WTC11 (cell line): Measurements from ENCODE around the gene IZUMO4. TPM values are rescaled to one million over a fixed set of nuclear protein-coding genes. Genes with fewer than 3 reads are reported as not detected.

Experiments used
- ATAC-seq: fragments of 200-7000 bp; cut with Tn5 transposase; 2 replicates; pipeline ENCODE4 v1.10.0; 2021; ENCODE audit warnings: mild to moderate bottlenecking, moderate library complexity
- CTCF ChIA-PET: fragments of 300-600 bp; sonication (Branson Sonifier 250); formaldehyde crosslinking; loops from one replicate; lab custom pipeline; 2021; ENCODE audit warnings: antibody characterized with exemption; lab: Charles Lee
- POLR2A ChIA-PET: fragments of 350-600 bp; sonication (Branson Sonifier 250); formaldehyde crosslinking; loops from one replicate; lab custom pipeline; 2021; ENCODE audit warnings: antibody characterized with exemption; lab: Charles Lee
- DNase-seq: peaks from one replicate; pipeline ENCODE4 v3.0.0; 2021; ENCODE audit warnings: low spot score
- H3K27ac Mint-ChIP-seq: 2 replicates; pipeline ENCODE4 v1.8.0; 2021; ENCODE audit warnings: mixed read lengths
- H3K27me3 Mint-ChIP-seq: 2 replicates; pipeline ENCODE4 v1.8.0; 2021; ENCODE audit warnings: low read depth, mild to moderate bottlenecking, moderate library complexity, mixed read lengths
- H3K36me3 Mint-ChIP-seq: 2 replicates; pipeline ENCODE4 v1.8.0; 2021; ENCODE audit warnings: mixed read lengths
- H3K4me1 Mint-ChIP-seq: 2 replicates; pipeline ENCODE4 v1.8.0; 2022; ENCODE audit warnings: mixed read lengths
- H3K4me3 Mint-ChIP-seq: 2 replicates; pipeline ENCODE4 v1.8.0; 2021; ENCODE audit warnings: mild to moderate bottlenecking, moderate library complexity, mixed read lengths
- H3K9me3 Mint-ChIP-seq: 2 replicates; pipeline ENCODE4 v1.8.0; 2021; ENCODE audit warnings: mixed read lengths
- ATF1 ChIP-seq: sonication (generic); formaldehyde crosslinking; IDR thresholded peaks from 2 replicates; pipeline ENCODE4 v1.8.1; 2023; ENCODE audit warnings: mild to moderate bottlenecking, moderate library complexity, missing genetic modification reagents
- EMX1 ChIP-seq: fragments of 250-450 bp; sonication (Bioruptor Pico); IDR thresholded peaks from 2 replicates; pipeline ENCODE4 v1.8.0; 2021; ENCODE audit warnings: mild to moderate bottlenecking
- FOXP1 ChIP-seq: sonication (generic); formaldehyde crosslinking; IDR thresholded peaks from 2 replicates; pipeline ENCODE4 v1.8.0; 2022; ENCODE audit warnings: missing genetic modification reagents, mild to moderate bottlenecking, moderate library complexity, borderline replicate concordance
- GRHL2 ChIP-seq: fragments of 250-450 bp; sonication (Bioruptor Pico); IDR thresholded peaks from 2 replicates; pipeline ENCODE4 v1.8.0; 2022; ENCODE audit warnings: mild to moderate bottlenecking, moderate library complexity; ENCODE audit not compliant: insufficient replicate concordance, severe bottlenecking
- JAZF1 ChIP-seq: fragments of 250-450 bp; sonication (Bioruptor Pico); IDR thresholded peaks from 2 replicates; pipeline ENCODE4 v1.9.0; 2021; ENCODE audit warnings: moderate library complexity, mild to moderate bottlenecking, inconsistent platforms
- NR3C1 ChIP-seq: sonication (generic); formaldehyde crosslinking; conservative IDR thresholded peaks from 2 replicates; pipeline ENCODE4 v1.8.1; 2023; ENCODE audit warnings: low read depth, mild to moderate bottlenecking, missing genetic modification reagents
- SMAD3 ChIP-seq: sonication (generic); formaldehyde crosslinking; IDR thresholded peaks from 2 replicates; pipeline ENCODE4 v1.8.0; 2022; ENCODE audit warnings: missing genetic modification reagents, mild to moderate bottlenecking, borderline replicate concordance
- SMAD4 ChIP-seq: sonication (generic); formaldehyde crosslinking; IDR thresholded peaks from 2 replicates; pipeline ENCODE4 v1.8.0; 2022; ENCODE audit warnings: mild to moderate bottlenecking, missing genetic modification reagents
- SP1 ChIP-seq: sonication (generic); formaldehyde crosslinking; conservative IDR thresholded peaks from 2 replicates; pipeline ENCODE4 v1.8.1; 2022; ENCODE audit warnings: missing genetic modification reagents
- ZNF263 ChIP-seq: sonication (generic); formaldehyde crosslinking; IDR thresholded peaks from 2 replicates; pipeline ENCODE4 v1.8.1; 2022; ENCODE audit warnings: low read depth, mild to moderate bottlenecking, moderate library complexity, missing genetic modification reagents
- total RNA-seq: library from RNA; stranded (reverse); gene quantifications from 3 replicates; pipeline ENCODE4 v1.2.3, GENCODE V29; 2021
- TF ChIP-seq, protein P1 (sequence below): fragments of 250-450 bp; sonication (Bioruptor Pico); conservative IDR thresholded peaks from 2 replicates; pipeline ENCODE4 v1.9.0; 2021; ENCODE audit warnings: mild to moderate bottlenecking
- TF ChIP-seq, protein P2 (sequence below): sonication (generic); formaldehyde crosslinking; conservative IDR thresholded peaks from 2 replicates; pipeline ENCODE4 v1.8.1; 2023; ENCODE audit warnings: mild to moderate bottlenecking, low read depth, missing genetic modification reagents, moderate library complexity
- TF ChIP-seq, protein P3 (sequence below): fragments of 250-450 bp; sonication (Bioruptor Pico); IDR thresholded peaks from 2 replicates; pipeline ENCODE4 v1.9.0; 2021; ENCODE audit warnings: moderate library complexity, mild to moderate bottlenecking, inconsistent platforms, borderline replicate concordance
- TF ChIP-seq, protein P4 (sequence below): sonication (generic); formaldehyde crosslinking; IDR thresholded peaks from 2 replicates; pipeline ENCODE4 v1.8.0; 2022; ENCODE audit warnings: mild to moderate bottlenecking, missing genetic modification reagents
- TF ChIP-seq, protein P5 (sequence below): sonication (generic); formaldehyde crosslinking; conservative IDR thresholded peaks from 2 replicates; pipeline ENCODE4 v1.8.1; 2022; ENCODE audit warnings: mild to moderate bottlenecking, missing genetic modification reagents
- TF ChIP-seq, protein P6 (sequence below): fragments of 250-450 bp; sonication (Bioruptor Pico); IDR thresholded peaks from 2 replicates; pipeline ENCODE4 v1.9.0; 2021; ENCODE audit warnings: mild to moderate bottlenecking

Gene IZUMO4
- total RNA-seq, 1 experiment from 2014 or later, result 1.9 TPM

DNA sequence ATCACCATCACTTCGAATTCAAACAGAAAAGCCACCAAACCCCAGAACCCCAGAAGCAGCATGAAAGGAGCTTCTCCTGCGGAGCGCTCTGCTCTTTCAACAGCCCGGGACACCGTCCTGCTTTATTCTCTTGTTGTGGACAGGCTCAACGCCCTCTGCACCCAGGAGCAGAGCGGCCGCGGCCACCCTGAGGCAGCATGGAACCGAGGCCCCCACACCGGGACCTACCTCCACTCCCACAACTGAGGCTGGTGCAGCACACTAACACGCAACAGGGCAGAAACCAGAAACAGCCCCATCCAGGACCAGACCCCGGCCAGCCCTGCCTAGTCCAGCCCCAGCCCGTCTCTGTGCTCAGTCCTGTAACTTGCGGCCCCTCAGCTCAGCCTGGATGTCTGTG lies 47.5 kb downstream of the IZUMO4 start:
- Mint-ChIP-seq H3K27me3 (no peaks in the 10 kb centered on the region), H3K36me3 (peaks cover 10% of the 10 kb centered on the region), H3K27ac (peak overlapping the region; percentile 49; the same call in 1 of the 2 replicates), H3K4me3 (no peak overlapping the region), H3K9me3 (no peaks in the 10 kb centered on the region), H3K4me1 (peaks cover 15% of the 10 kb centered on the region)
- CTCF ChIA-PET, result interaction anchor here (0.6 to 1.3 kb wide), 3 partner anchors 118 to 1287 kb away, joined by 3 to 5 read pairs (median 4); no protein-coding TSS in a partner anchor
- POLR2A ChIA-PET, result no interaction called here
- no peak for DNase-seq
- ATAC-seq, result no peak
- no peak for TF ChIP-seq SP1 (CRISPR knock-in tag)
- no peak for TF ChIP-seq FOXP1
- TF ChIP-seq, protein P1, sequence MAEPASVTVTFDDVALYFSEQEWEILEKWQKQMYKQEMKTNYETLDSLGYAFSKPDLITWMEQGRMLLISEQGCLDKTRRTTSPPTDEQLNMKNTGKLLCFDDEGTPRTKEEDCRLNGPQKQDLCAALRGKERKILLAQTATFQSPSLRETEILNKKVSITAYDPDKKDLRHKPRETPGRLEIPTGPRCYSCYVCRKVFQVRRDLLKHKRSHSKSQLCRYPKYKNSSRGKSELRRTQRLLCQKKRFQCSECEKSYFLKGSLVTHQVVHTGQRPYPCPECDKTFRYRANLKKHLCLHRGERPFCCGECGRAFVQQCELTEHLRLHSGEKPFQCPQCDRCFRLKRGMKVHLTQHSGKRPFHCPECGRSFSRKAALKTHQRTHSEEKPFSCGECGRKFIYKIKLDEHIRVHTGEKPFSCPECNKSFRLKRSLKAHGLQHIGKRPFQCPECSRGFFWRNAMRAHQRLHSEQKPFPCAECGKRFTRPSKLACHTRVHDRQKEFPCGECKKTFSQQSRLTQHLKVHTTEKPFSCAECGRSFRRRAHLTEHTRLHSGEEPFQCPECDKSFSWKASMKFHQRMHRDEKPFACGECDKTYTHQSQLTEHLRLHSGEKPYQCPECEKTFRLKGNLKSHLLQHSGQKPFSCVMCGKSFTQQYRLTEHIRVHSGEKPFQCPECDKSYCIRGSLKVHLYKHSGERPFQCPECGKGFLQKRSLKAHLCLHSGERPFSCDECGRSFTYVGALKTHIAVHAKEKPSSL (CRISPR knock-in tag), result no peak
- TF ChIP-seq EMX1 (CRISPR knock-in tag), result no peak
- no peak for TF ChIP-seq JAZF1
- TF ChIP-seq, protein P2, sequence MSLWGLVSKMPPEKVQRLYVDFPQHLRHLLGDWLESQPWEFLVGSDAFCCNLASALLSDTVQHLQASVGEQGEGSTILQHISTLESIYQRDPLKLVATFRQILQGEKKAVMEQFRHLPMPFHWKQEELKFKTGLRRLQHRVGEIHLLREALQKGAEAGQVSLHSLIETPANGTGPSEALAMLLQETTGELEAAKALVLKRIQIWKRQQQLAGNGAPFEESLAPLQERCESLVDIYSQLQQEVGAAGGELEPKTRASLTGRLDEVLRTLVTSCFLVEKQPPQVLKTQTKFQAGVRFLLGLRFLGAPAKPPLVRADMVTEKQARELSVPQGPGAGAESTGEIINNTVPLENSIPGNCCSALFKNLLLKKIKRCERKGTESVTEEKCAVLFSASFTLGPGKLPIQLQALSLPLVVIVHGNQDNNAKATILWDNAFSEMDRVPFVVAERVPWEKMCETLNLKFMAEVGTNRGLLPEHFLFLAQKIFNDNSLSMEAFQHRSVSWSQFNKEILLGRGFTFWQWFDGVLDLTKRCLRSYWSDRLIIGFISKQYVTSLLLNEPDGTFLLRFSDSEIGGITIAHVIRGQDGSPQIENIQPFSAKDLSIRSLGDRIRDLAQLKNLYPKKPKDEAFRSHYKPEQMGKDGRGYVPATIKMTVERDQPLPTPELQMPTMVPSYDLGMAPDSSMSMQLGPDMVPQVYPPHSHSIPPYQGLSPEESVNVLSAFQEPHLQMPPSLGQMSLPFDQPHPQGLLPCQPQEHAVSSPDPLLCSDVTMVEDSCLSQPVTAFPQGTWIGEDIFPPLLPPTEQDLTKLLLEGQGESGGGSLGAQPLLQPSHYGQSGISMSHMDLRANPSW, result no peak
- TF ChIP-seq SMAD4 (CRISPR knock-in tag), result no peak
- TF ChIP-seq, protein P3, sequence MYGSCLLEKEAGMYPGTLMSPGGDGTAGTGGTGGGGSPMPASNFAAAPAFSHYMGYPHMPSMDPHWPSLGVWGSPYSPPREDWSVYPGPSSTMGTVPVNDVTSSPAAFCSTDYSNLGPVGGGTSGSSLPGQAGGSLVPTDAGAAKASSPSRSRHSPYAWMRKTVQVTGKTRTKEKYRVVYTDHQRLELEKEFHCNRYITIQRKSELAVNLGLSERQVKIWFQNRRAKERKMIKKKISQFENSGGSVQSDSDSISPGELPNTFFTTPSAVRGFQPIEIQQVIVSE, result no peak
- TF ChIP-seq ATF1, result no peak

DNA sequence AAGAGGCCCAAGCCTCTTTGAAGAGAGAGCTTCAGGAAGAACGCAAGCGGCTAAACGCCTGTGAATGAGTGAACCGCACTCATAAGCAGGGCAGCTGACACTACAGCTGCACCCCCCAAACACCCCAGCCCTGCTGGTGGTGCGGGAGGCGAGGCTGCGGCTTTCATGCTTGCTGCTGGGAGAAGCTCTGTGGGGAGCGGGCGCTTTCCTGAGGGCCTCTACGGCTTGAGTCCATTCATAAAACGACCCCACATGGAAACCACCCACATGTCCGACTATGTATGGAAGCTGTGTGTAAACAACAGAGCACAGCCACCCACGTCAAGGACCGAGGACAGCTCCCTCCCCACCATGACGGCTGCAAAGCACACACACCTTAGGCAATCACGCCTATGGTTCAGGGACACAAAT lies 49.1 kb downstream of the IZUMO4 start:
- TF ChIP-seq, protein P4, sequence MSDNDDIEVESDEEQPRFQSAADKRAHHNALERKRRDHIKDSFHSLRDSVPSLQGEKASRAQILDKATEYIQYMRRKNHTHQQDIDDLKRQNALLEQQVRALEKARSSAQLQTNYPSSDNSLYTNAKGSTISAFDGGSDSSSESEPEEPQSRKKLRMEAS, result no peak
- TF ChIP-seq SMAD3 (CRISPR knock-in tag), result no peak
- no peak for TF ChIP-seq GRHL2 (CRISPR knock-in tag)
- TF ChIP-seq NR3C1, result no peak
- TF ChIP-seq ZNF263 (CRISPR knock-in tag), result no peak
- TF ChIP-seq, protein P5, sequence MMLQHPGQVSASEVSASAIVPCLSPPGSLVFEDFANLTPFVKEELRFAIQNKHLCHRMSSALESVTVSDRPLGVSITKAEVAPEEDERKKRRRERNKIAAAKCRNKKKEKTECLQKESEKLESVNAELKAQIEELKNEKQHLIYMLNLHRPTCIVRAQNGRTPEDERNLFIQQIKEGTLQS (CRISPR knock-in tag), result no peak
- TF ChIP-seq, protein P6, sequence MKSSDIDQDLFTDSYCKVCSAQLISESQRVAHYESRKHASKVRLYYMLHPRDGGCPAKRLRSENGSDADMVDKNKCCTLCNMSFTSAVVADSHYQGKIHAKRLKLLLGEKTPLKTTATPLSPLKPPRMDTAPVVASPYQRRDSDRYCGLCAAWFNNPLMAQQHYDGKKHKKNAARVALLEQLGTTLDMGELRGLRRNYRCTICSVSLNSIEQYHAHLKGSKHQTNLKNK, result no peak
- Mint-ChIP-seq H3K4me3 (no peak overlapping the region), H3K36me3 (peaks cover 2% of the 10 kb centered on the region), H3K27ac (peak overlapping the region; percentile 93), H3K4me1 (peaks cover 27% of the 10 kb centered on the region), H3K27me3 (no peaks in the 10 kb centered on the region), H3K9me3 (no peaks in the 10 kb centered on the region)
- DNase-seq (no peak), ATAC-seq (no peak)
- CTCF ChIA-PET, result interaction anchor here (1.0 to 1.5 kb wide), 3 partner anchors 10 to 170 kb away, joined by 4 to 6 read pairs (median 5); no protein-coding TSS in a partner anchor
- POLR2A ChIA-PET, result interaction anchor here (0.7 kb wide), 2 partner anchors 32 to 154 kb away, joined by 3 to 4 read pairs; no protein-coding TSS in a partner anchor
